ENCODE measurements around the gene TIAM2. TPM values are rescaled to one million over a fixed set of nuclear protein-coding genes. Genes with fewer than 3 reads are reported as not detected.

Gene TIAM2
- total and polyA plus RNA-seq, 2 donors (not counting 3 experiments of a cell fraction or from before 2014, with no cell fraction given): 9.6 to 18.5 TPM

DNA sequence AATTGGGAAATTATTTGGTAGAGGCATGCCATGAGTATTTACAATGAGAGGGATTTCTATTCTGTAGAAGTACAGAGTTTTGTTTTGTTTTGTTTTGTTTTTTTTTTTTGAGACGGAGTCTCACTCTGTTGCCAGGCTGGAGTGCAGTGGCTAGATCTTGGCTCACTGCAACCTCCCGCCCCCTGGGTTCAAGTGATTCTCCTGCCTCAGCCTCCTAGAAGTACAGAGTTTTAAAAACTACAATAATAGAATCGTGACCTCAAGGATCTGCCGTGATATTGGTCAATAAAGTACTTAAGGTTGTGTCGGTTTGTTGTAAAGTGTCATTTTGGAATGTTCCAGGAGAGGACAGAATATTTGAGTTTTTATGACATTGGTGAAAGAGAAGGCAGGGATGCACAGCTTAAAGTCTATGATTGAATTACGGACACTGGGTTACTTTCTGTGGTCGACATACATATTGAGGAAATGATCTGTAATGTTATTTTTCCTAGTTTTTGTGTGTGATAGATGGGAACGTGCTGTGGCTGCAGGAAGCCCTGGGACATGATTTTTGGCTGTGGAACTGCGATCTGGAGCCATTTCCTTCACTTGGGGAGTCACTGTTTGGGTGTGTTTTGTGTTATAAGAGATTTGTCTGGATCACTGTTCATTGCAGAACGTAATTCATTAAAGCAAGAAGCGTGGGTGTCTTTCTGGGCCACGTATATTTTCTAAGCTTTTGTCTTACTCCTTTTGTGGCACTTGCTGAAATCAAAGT lies 59.6 kb downstream of the TIAM2 start:
- CTCF ChIA-PET: interaction anchor here (1.0 to 1.8 kb wide), 2 partner anchors 123 to 127 kb away, joined by 3 to 4 read pairs; no protein-coding TSS in a partner anchor
- peak; percentile 79 for DNase-seq (ENCODE audit: low read depth, low spot score)

More for the DNA sequence above, 59.6 kb downstream of the TIAM2 start:
- no peaks in the 10 kb centered on the region for H4K20me1 ChIP-seq (replicated peaks; ENCODE audit: control insufficient read depth, extremely low read depth, insufficient read depth, low read length)
- no peaks in the 10 kb centered on the region for H3K79me2 ChIP-seq (ENCODE audit: control insufficient read depth, insufficient read depth, low read length)
- H3K27me3 ChIP-seq (ENCODE audit: control insufficient read depth in 2 of 2, insufficient read depth in 2 of 2, low read length in 2 of 2): no peaks in the 10 kb centered on the region
- peak overlapping the region in 2 of 3 experiments; percentile 10 to 29 for H3K4me3 ChIP-seq (replicated peaks in 1 of 3; ENCODE audit: insufficient read depth in 1 of 3, low read depth in 1 of 3, low read length in 3 of 3)
- peak; percentile 63 for FAIRE-seq
- H3K27ac ChIP-seq (ENCODE audit: insufficient read depth, low read depth, low read length): peak overlapping the region; percentile 12
- H3K36me3 ChIP-seq (ENCODE audit: control insufficient read depth in 2 of 2, extremely low read depth in 1 of 2, insufficient read depth in 2 of 2, low read length in 2 of 2): no peaks in the 10 kb centered on the region
- peak overlapping the region; percentile 35 for H2AFZ ChIP-seq (ENCODE audit: low read depth, low read length)
- dilution Hi-C loops (cut with MboI; ENCODE audit: extremely low pct_ligation_motif_present, low sequenced_read_pairs): no loop called here
- POLR2A ChIA-PET: no interaction called here
- no peaks in the 10 kb centered on the region for H3K9me3 ChIP-seq (replicated peaks; ENCODE audit: control insufficient read depth, insufficient read depth, low read length)
- intact Hi-C loops (cut with micrococcal nuclease): no loop called here
- H3K4me1 ChIP-seq (ENCODE audit: control insufficient read depth, extremely low read depth, insufficient read depth, low read length): peaks cover 12% of the 10 kb centered on the region
- TF ChIP-seq MYC (IDR thresholded peaks at IDR 0.05; ENCODE audit: low read depth, low read length) (no peak), JUN (IDR thresholded peaks at IDR 0.05; ENCODE audit: borderline replicate concordance, insufficient read depth, insufficient read length, low read depth) (no peak), POLR2A (IDR thresholded peaks at IDR 0.05; ENCODE audit: low read depth, low read length) (no peak), POLR2AphosphoS5 (IDR thresholded peaks at IDR 0.05; ENCODE audit: insufficient read depth, low read depth, low read length) (no peak), EZH2 (IDR thresholded peaks at IDR 0.05; ENCODE audit: borderline replicate concordance, low read depth, low read length, severe bottlenecking) (no peak)
- TF ChIP-seq, protein P1, sequence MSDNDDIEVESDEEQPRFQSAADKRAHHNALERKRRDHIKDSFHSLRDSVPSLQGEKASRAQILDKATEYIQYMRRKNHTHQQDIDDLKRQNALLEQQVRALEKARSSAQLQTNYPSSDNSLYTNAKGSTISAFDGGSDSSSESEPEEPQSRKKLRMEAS (IDR thresholded peaks at IDR 0.05; ENCODE audit: insufficient read depth, insufficient read length): no peak
- TF ChIP-seq, protein P2, sequence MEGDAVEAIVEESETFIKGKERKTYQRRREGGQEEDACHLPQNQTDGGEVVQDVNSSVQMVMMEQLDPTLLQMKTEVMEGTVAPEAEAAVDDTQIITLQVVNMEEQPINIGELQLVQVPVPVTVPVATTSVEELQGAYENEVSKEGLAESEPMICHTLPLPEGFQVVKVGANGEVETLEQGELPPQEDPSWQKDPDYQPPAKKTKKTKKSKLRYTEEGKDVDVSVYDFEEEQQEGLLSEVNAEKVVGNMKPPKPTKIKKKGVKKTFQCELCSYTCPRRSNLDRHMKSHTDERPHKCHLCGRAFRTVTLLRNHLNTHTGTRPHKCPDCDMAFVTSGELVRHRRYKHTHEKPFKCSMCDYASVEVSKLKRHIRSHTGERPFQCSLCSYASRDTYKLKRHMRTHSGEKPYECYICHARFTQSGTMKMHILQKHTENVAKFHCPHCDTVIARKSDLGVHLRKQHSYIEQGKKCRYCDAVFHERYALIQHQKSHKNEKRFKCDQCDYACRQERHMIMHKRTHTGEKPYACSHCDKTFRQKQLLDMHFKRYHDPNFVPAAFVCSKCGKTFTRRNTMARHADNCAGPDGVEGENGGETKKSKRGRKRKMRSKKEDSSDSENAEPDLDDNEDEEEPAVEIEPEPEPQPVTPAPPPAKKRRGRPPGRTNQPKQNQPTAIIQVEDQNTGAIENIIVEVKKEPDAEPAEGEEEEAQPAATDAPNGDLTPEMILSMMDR (IDR thresholded peaks at IDR 0.05; ENCODE audit: extremely low read depth in 1 of 2, insufficient read depth in 1 of 2, low read depth in 1 of 2, low read length in 2 of 2): no peak
- H3K4me2 ChIP-seq (ENCODE audit: insufficient read depth, low read length): peak overlapping the region; percentile 40
- peak overlapping the region; percentile 28 for H3K9ac ChIP-seq (replicated peaks; ENCODE audit: extremely low read depth, insufficient read depth, low read length)
- BruUV-seq (replicated peaks): no TSS peak
- H3K9me1 ChIP-seq (replicated peaks; ENCODE audit: control insufficient read depth, extremely low read depth, insufficient read depth, low read length): no peaks in the 10 kb centered on the region

Measured in endothelial cell of umbilical vein (primary cell).